Fibroblast of upper back skin (primary cell): ENCODE measurements around the gene PGAP3.

Experiments
- DNase-seq: peaks from one replicate; pipeline ENCODE4 v3.0.0-alpha.2; 2013

PGAP3 gene

DNA sequence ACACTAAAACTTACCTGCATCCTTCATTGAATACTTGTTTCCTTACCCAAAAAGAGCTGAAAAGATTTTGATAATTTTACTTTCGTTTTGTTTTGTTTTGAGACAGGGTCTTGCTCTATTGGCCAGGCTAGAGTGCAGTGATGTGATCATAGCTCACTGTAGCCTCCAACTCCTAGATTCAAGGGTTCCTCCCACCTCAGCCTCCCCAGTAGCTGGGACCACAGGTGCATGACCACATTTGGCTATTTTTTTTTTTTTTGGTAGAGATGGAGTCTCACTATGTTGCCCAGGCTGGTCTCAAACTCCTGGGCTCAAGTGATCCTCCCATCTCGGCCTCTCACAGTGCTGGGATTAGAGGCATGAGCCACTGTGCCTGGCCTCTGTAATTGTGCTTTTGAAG is 32.8 kb downstream of the PGAP3 start:
- no peak for DNase-seq

DNA sequence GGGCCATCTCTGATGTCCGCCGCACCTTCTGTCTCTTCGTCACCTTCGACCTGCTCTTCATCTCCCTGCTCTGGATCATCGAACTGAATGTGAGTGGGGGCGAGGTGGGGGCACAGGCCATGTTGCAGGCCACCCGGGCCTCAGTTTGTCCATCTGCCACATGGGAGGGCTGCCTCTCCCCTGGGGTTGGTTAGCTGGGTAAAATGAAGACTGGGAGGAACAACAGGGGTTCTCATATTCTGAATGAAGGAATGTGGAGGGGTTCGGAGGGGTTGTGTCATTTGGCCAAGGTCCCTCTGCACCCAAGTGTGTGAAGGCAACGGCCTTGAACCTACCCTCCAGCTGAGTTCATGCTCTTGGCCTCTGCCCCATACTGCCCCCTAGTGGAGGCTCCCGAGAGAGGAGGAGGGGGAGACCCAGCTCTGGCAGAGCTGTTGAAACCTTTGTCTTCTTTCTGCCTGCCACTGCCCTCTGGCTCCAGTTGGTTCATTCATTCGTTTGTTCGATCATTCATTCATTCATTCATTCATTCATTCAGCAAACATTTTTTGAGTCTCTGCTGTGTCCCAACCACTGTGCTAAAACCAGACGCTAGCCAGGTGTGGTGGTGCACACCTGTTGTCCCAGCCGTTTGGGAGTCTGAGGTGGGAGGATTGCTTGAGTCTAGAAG is 34.1 kb downstream of the PGAP3 start:
- peak; percentile 35 for DNase-seq

DNA sequence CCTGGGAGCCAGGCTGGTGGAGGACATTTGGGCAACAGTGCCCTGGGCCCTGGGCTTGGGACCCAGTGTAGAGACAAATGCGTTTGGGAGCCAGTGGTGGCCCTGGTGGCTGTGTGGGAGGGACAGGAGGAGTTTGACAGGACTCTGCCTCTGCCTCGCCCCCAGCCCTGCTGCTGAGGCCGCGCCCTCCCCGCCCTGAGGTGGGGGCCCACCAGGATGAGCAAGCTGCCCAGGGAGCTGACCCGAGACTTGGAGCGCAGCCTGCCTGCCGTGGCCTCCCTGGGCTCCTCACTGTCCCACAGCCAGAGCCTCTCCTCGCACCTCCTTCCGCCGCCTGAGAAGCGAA is 34.6 kb downstream of the PGAP3 start:
- no peak for DNase-seq

GRCh38 chr17:39652587-39653315 is 35.1 kb downstream of the PGAP3 start:
- no peak for DNase-seq

DNA sequence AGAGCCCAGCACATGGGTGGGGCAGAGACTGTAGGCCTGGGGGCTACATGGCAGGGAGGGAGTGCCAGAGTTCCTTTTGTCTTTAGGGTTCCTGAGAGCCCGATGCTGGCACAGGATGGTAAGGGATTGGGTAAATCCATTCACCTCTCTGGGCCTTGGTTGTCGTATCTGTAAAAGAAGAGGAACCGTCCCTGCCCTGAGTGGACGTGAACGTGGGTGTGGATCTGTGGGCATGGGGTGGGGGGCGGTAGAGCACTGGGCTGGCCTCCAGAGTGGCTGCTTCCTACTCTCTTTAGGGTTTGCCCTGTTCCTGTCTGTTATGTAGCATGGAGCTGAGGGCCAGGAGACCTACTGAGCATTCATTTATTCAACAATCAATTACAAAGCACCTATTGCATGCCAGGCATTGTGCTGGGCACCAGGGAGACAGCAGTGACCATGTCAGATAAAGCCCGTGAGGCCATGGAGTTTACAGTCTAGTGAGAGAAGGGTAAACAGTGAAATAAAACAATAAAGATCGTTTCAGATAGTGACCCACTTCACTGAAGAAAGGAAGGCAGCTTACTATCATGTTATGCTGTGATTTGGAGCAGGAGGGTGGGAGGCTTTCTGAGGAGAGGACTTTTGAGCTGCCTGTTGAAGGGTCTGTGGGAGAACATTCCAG is 35.8 kb downstream of the PGAP3 start:
- no peak for DNase-seq

DNA sequence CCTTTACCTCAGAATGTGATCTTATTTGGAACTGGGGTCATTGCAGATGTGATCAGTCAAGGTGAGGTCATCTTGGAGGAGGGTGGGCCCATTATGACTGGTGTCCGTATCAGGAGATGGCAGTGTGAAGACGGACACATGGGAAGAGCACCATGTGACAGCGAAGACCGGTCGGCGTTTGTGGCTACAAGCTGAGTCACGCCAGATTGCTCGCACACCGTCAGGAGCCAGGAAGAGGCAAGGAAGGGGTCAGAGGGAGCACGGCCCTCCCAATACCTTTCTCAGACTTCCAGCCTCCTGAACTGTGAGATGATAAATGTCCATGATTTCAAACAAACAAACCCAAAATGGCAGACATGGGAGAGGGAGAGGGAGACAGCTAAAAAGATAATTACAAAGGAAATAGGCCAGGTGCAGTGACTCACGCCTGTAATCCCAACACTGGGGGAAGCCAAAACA is 37.7 kb downstream of the PGAP3 start:
- no peak for DNase-seq

DNA sequence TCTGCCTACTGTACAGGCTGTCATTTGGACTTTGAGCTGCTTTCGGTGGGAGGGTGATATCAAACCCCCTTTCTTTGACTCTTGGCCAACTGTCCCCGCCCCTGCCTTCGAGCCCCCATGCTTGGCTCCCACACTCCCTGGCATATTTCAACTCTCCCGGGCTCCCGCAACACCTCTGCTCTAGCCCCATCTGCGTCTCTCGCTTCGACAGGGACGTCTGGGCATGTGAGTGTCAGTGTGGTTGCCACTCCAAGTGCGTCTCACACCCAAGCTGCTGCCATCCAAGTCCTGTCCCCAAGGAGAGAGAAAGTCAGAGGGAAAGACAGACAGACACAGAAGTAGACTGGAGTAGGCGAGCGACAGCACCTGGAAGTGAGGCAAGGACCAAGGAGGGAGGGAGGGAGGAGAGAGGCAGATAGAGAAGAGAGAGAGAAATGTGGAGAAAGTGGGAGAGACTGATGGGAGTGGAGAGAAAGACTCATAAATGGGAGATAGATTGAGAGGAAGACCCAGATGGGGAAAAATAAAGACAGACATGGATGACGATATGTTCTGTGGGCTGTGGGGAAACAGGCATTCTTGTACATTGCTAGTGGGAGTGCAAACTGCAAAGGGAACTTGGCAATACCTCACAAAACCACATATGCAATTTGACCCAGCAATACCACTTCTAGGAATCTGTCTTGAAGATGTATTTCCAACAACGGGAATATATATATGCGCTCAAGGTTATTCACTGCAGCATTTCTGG is 39.1 kb downstream of the PGAP3 start:
- peak; percentile 81 for DNase-seq

DNA sequence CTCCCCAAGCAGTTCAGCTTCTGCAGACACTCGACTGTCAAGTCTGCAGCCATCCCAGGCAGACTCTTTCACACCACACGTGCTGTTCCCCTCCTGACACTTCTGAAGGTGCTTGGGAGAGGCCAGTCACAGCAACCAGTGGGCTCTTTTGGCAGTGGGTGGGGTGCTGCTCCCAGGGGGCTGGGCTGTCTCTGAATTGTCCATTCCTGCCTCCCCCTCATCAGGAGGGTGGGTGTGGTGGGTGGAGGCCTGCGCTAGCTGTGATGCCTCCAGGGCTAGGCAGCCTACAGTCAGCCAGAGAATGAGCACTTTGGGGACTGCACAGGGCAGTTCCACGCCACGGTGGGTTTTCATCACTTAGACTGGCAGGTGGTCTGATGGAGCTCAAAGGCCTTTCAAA is 40.6 kb downstream of the PGAP3 start:
- DNase-seq = no peak

DNA sequence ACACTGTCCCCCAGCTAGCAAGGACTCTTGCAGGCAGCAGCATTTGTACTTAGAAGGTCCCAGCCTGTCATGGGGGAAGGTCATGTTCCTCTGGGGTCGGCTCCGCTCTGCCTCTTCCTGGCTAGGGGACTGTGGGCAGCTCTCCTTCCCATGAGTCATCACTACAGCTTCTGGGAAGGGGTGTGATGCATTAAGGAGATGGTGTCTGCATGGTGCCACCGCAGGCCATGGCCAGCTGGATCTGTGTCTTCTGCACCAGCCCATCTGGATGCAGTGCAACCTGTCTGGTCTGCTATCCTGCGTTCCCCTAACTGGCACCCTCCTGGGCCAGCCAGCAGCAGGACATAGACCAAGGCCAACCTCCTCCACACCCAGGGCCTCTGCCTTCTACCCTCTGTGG is 44.6 kb downstream of the PGAP3 start:
- no peak for DNase-seq

DNA sequence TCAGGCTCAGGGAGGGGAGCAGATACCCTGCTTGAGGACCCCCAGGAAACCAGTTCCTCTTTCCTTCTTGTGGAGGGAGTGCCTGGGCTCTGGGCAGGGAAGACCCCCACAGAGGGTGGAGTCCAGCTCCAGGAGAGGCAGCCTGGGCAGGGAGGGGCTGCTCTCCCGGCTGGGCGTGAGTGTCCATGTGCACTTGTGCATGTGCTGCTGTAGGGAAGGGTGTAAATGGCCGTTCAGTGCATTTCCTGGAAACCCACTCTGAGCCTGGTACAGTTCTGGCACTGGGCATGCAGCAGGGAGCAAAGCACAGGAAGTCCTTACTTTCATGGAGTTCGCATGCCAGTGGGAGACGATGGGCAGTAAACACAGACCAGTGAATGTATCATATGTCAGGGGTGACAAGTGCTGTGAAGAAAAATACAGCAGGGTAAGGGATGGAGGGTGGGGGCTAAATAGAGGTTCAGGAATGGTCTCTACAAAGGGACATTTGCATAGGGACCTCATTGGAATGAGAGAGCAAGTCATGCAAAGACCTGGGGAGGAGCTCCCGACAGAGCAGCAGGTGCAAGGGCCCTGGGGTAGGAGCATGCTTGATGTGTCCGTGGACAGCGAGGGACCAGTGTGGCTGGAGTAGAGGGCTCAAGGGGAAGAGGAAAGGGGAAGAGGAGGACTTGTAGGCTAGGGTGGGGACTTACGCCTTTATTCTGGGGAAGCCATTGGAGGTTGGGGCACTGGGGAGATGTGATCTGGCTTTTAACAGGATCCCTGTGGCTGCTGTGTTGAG is 45.4 kb downstream of the PGAP3 start:
- DNase-seq = no peak

DNA sequence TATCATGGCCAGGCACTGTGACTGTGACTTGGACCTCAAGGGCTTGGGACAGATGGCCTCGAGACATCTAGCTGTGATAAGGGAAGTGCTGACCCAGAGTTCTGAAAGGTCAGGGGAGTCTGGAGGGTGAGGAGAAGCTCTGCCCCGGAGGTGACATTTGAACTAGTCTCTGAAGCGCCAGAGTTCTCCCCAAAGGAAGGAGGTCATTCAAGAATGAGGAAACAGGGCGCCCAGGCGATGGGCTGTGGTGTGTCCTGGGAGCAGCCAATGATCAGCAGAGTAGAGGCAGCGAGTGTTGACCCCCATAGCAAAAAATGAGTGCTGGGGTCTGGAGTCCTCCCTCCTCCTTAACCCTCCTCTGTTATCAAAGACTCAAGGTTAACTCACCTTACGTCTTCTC is 46.0 kb downstream of the PGAP3 start:
- no peak for DNase-seq

GRCh38 chr17:39641097-39641496 is 46.8 kb downstream of the PGAP3 start:
- DNase-seq = no peak

DNA sequence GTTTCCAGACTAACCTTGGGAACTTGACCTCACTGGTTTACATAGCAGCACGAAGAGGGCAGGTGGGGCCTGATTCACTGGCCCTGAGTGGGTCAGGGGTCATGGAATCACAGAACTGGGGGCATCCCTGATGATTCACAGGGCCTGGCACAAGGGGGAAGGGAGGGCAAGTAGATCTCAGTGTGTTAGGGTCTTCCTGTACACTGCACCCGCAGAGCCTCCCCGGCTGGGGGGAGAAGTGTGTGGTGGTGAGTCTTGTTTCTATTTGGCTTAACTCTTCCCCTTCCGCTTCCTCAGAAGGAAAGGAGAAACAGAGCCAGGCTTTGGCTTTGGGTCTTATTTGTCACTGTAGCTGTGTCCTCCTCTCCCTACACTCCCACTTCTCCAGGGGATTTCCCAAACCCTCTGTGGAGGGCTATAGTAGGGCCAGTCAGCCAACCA is 47.2 kb downstream of the PGAP3 start:
- no peak for DNase-seq

- DNase-seq = no peak
These were observed 48.0 kb downstream of the PGAP3 start for GRCh38 chr17:39639566-39640458.

DNA sequence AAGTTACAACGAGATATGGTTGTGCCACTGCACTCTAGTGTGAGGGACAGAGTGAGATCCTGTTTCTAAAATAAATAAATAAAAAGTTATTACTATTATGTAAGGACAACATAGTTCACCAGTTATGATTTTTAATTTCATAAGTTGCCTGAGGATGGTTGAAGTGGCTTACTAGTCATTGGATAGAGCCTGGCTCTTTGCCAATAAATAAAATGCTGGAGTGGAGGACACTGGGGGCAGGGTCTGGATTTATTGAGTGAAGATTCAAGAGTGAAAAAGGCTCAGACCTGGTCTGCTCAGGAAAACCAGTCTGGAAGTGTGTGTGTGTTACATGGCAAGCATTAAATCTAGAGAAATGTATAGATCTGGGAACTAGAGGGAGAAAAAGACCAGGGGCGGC is 48.8 kb downstream of the PGAP3 start:
- DNase-seq = no peak

GRCh38 chr17:39638317-39638716 is 49.5 kb downstream of the PGAP3 start:
- DNase-seq = no peak

- DNase-seq = peak; percentile 80
These were observed 50.7 kb downstream of the PGAP3 start, which contains the start of gene STARD3 for GRCh38 chr17:39636927-39637736. TSS of gene STARD3 (plus strand) at chr17:39637144. CDS start at chr17:39653532, 16,388 bp downstream.

DNA sequence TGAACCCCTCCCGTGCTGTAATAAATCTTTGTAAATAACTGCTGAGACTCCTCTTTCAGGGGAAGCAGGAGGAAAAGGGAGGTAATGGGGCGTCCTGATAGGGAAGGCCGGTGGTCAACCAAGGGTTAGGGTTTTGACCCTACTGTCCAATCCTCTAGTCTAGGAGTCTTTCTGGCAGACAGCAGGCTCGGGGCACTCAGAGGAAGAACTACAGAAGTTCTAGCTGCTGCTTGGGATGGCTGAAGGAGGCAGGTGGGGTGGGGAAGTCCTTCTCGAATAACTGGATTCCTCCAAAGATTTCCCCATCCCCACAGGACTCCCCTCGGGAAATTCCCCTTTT is 51.3 kb downstream of the PGAP3 start:
- DNase-seq = no peak

- no peak for DNase-seq
These were observed 52.2 kb downstream of the PGAP3 start for GRCh38 chr17:39635614-39636176.

GRCh38 chr17:39634384-39634871 is 53.4 kb downstream of the PGAP3 start:
- DNase-seq = peak; percentile 26
